Effector memory CD4-positive, alpha-beta T cell (primary cell): ENCODE results near the gene BAZ1B.
"Not testable (repeated sequence)": the region's sequence is repeated elsewhere in the genome, so short reads cannot be mapped to it uniquely, and the experiment has no call there.

Experiments used
- DNase-seq, 3 donors: peaks; one replicate each; pipeline ENCODE4 v3.0.0-alpha.2; 2020
- H3K27ac ChIP-seq: 2 replicates; pipeline ENCODE4 v1.7.0; 2013; ENCODE audit warnings: mild to moderate bottlenecking, low read length, moderate library complexity; ENCODE audit not compliant: insufficient read depth, poor library complexity, severe bottlenecking
- H3K27me3 ChIP-seq: replicated peaks from 2 replicates; pipeline ENCODE4 v1.7.0; 2013; ENCODE audit warnings: mild to moderate bottlenecking, low read length; ENCODE audit not compliant: insufficient read depth, control insufficient read depth, poor library complexity, severe bottlenecking
- H3K36me3 ChIP-seq: 2 replicates; pipeline ENCODE4 v1.7.0; 2013; ENCODE audit warnings: mild to moderate bottlenecking, low read length, moderate library complexity; ENCODE audit not compliant: control insufficient read depth, insufficient read depth
- H3K4me1 ChIP-seq: 2 replicates; pipeline ENCODE4 v1.7.0; 2013; ENCODE audit warnings: low read length, mild to moderate bottlenecking; ENCODE audit not compliant: control insufficient read depth, insufficient read depth, poor library complexity, severe bottlenecking
- H3K4me3 ChIP-seq: 2 replicates; pipeline ENCODE4 v1.7.0; 2013; ENCODE audit warnings: low read length, low read depth, mild to moderate bottlenecking; ENCODE audit not compliant: insufficient read depth, poor library complexity, severe bottlenecking
- H3K9me3 ChIP-seq: 2 replicates; pipeline ENCODE4 v1.7.0; 2013; ENCODE audit warnings: mild to moderate bottlenecking, low read length, moderate library complexity; ENCODE audit not compliant: control insufficient read depth

Gene BAZ1B

DNA sequence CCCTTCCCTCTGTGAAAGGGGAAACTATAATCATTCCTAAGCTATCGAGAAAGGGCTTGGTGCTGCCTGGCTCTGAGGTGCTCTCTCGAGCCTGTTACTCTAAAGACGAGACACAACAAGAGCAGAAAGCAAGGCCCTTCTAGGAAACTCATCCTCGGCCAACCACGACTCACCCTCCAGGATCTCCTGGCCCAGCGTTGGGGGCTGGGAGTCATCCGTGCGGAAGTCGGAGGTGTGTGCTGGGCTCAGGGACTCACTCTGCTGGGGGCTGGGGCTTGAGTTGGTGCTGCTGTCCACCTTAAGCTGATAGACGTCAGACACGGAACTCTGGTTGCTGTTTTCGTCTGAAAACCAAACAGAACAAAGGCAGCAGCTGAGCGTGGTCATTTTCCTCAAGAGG lies 17.6 kb upstream of the BAZ1B start:
- Histone ChIP-seq H3K36me3 (peaks cover 88% of the 10 kb centered on the region), H3K4me3 (no peak overlapping the region)

DNA sequence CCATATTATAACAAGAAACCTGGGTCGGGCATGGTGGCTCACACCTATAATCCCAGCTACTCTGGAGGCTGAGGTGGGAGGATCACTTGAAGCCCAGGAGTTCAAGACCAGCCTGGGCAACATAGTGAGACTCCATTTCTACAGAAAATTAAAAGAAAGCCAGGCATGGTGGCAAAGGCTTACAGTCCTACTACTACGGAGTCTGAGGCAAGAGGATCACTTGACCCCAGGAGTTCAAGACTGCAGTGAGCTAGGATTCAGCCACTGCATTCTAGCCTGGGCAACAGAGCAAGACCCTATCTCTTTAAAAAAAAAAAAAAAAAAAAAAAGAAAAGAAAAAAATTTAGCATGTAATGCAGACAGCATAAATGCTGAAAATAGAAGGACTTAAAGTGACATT lies 16.4 kb upstream of the BAZ1B start:
- not testable (repeated sequence) for H3K27me3 ChIP-seq, DNase-seq, H3K4me1 ChIP-seq, H3K27ac ChIP-seq, H3K4me3 ChIP-seq, H3K9me3 ChIP-seq
- peaks cover 81% of the 10 kb centered on the region for H3K36me3 ChIP-seq

More for the DNA sequence above, 17.6 kb upstream of the BAZ1B start:
- no peaks in the 10 kb centered on the region for H3K27me3 ChIP-seq
- no peak for DNase-seq
- no peak overlapping the region for H3K27ac ChIP-seq
- H3K9me3 ChIP-seq = no peaks in the 10 kb centered on the region
- no peaks in the 10 kb centered on the region for H3K4me1 ChIP-seq

DNA sequence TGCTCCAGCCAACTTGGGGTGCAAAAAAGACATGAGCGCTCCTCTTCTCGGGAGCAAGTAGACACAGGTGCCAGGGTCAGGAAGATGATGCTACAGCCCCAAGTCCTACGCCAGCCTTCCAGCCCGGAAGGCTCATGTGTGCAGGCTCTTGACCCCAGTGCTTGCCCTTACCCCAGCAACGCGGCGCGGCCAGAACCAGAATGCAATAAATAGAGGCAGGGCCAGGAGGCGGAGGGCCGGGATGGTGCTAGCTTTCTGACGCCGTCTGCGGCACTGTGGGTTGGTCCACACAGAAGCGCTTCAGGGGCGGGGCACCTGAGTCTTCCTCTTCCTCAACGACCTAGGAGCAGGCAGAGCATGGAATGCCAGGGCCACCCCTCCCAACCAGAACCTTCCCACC lies 15.0 kb upstream of the BAZ1B start:
- Histone ChIP-seq H3K4me1 (no peaks in the 10 kb centered on the region), H3K36me3 (peaks cover 66% of the 10 kb centered on the region), H3K4me3 (no peak overlapping the region), H3K9me3 (no peaks in the 10 kb centered on the region), H3K27ac (no peak overlapping the region), H3K27me3 (no peaks in the 10 kb centered on the region)
- DNase-seq = no peak

DNA sequence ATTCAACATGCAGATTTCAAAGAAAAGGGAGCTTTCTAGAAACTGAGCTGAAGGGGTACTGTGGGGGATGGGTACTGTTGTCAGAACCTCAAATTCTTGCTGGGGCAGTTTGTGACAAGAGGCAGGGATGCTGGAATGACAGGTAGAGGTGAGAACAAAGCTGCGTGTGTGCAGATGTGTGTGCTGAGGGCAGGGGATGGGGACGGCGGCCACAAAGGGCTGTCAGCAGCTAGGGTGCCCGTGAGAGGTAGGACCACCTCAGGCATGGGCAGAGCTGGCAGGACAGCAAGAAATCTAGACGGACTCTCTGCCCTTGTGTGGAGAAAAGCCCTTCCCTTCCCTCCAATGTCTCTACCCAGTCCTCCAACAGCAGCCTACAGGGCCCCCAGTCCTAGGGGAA lies 14.4 kb upstream of the BAZ1B start:
- Histone ChIP-seq H3K27me3 (no peaks in the 10 kb centered on the region), H3K27ac (no peak overlapping the region), H3K4me1 (no peaks in the 10 kb centered on the region), H3K4me3 (no peak overlapping the region), H3K9me3 (no peaks in the 10 kb centered on the region), H3K36me3 (peaks cover 61% of the 10 kb centered on the region)
- DNase-seq = no peak

DNA sequence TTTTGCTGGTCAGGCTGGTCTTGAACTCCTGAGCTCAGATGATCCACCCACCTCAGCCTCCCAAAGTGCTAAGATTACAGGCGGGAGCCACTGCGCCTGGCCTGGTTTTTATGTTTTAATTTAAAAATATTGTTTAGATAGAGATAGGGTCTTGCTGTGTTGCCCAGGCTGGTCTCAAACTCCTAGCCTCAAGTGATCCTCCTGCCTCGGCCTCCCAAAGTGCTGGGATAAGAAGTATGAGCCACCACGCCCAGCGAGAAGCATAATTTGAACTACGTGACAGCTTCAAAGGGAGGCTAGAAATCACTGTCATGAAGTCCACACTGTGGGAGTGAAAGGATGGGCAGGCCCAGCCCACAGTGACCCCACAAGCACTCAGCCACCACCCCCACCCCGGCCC lies 13.8 kb upstream of the BAZ1B start:
- H3K9me3 ChIP-seq, H3K27me3 ChIP-seq, H3K27ac ChIP-seq, H3K4me3 ChIP-seq, DNase-seq, H3K4me1 ChIP-seq: not testable (repeated sequence)
- H3K36me3 ChIP-seq = peaks cover 57% of the 10 kb centered on the region

DNA sequence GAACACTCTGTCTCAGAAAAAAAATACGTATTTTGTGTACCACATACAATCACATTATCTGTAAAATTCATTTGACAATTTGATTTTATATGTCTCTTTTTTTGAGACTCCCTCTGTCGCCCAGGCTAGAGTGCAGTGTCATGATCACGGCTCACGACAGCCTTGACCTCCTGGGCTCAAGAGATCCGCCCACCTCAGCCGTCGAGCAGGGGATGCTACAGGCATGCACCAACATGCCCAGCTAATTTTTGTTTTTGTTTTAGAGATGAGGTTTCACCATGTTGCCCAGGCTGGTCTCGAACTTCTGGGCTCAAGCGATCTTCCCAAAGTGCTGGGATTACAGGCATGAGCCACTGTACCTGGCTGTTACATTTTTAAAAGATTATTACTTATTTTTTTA lies 11.6 kb upstream of the BAZ1B start:
- Histone ChIP-seq H3K9me3 (no peaks in the 10 kb centered on the region), H3K4me3 (no peak overlapping the region), H3K27ac (no peak overlapping the region), H3K36me3 (peaks cover 38% of the 10 kb centered on the region), H3K4me1 (no peaks in the 10 kb centered on the region), H3K27me3 (no peaks in the 10 kb centered on the region)
- no peak for DNase-seq

DNA sequence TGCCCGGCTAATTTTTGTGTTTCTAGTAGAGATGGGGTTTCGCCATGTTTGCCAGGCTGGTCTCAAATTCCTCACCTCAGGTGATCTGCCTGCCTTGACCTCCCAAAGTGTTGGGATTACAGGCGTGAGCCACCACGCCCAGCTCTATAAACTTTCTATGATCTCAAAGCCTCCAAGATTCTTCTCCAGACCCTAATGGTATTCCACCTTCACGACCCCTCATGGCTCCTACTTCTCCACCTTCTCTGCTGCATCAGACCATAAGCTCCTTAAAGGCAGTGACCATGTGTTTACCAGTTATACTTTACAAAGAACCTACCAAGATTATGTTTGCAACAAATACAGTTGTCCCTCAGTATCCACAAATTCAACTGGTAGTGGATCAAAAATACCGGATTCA lies 10.1 kb upstream of the BAZ1B start:
- H3K9me3 ChIP-seq = no peaks in the 10 kb centered on the region
- no peak overlapping the region for H3K27ac ChIP-seq
- no peaks in the 10 kb centered on the region for H3K27me3 ChIP-seq
- no peak for DNase-seq
- peaks cover 1% of the 10 kb centered on the region for H3K4me1 ChIP-seq
- peaks cover 23% of the 10 kb centered on the region for H3K36me3 ChIP-seq
- no peak overlapping the region for H3K4me3 ChIP-seq

DNA sequence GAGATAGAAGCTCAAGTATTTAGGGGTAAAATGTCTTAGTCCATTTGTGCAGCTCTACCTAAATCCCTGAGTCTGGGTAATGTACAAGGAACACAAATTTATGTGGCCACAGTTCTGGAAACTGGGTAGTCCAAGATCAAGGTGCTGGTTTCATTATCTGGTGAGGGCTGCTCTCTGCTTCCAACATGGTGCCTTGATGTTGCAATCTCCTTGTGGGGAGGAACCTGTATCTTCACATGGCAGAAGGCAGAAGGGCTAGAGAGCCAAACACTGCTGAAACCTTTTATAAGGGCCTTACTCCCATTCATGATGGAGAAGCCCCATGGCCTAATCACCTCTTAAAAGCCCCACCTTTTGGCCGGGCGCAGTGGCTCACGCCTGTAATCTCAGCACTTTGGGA lies 8.7 kb upstream of the BAZ1B start:
- Histone ChIP-seq H3K4me1 (peaks cover 13% of the 10 kb centered on the region), H3K4me3 (no peak overlapping the region), H3K36me3 (peaks cover 9% of the 10 kb centered on the region), H3K27me3 (no peaks in the 10 kb centered on the region), H3K9me3 (no peaks in the 10 kb centered on the region), H3K27ac (no peak overlapping the region)
- no peak for DNase-seq

DNA sequence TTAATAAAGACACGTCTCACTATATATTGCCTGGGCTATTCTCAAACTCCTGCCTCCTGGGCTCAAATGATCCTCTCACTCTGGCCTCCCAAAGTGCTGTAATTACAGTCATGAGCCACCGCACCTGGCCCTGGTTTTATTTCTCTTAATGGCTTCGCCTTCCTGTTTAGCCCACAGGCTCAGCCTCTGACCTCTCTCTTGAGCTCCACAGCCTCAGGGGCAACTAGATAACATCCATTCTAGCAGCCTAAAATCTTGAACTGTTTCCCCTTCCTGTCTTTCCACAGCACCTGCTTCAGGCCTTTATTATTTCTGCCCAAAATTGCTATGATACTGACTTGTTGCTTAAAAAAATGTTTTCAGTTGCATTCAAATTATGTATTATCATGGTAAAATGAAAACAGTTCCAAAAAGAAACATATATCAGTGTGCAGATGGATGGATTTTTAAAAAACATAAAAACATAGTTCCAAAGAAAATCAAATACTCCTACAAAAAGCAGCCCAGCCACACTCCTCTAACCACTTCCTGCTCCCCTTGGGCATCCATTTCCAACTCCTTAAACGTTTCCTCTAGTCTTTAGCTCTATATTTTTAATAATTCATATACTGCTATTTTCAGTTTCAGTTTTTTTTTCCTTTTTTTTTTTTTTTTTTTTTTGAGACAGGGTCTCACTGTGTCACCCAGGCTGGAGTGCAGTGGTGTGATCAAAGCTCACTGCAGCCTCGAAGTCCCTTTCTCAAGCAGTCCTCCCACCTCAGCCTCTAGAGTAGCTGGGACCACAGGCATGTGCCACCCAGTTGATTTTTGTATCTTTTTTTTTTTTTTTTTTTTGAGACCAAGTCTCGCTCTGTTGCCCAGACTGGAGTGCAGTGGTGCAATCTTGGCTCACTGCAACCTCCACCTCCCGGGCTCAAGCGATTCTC lies 5.1 kb upstream of the BAZ1B start:
- no peaks in the 10 kb centered on the region for H3K9me3 ChIP-seq
- DNase-seq = no peak
- no peak overlapping the region for H3K4me3 ChIP-seq
- H3K4me1 ChIP-seq = peaks cover 18% of the 10 kb centered on the region
- H3K27me3 ChIP-seq = no peaks in the 10 kb centered on the region
- peak overlapping the region; percentile 37 for H3K27ac ChIP-seq
- H3K36me3 ChIP-seq = no peaks in the 10 kb centered on the region

DNA sequence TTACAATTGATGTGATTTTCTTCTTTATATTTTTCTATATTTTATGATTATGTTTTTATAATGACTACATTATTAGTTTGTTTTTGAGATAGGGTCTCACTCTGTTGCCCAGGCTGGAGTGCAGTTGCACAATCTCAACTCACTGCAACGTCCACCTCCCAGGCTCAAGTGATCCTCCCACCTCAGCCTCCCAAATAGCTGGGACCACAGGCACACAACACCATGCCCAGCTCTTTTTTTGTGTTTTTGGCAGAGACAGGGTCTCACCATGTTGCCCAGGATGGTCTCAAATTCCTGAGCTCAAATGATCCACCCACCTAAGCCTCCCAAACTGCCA lies 4.0 kb upstream of the BAZ1B start:
- H3K4me1 ChIP-seq = peaks cover 18% of the 10 kb centered on the region
- not testable (repeated sequence) for DNase-seq

More for the DNA sequence above, 4.0 kb upstream of the BAZ1B start:
- H3K4me3 ChIP-seq, H3K36me3 ChIP-seq, H3K27ac ChIP-seq, H3K9me3 ChIP-seq, H3K27me3 ChIP-seq: not testable (repeated sequence)
